GM18499 (cell line): Measurements from ENCODE around the gene TMPRSS3.
A peak's percentile ranks its signal among the peaks of the same experiment; 100 is the strongest.
"Not testable (repeated sequence)": the region's sequence is repeated elsewhere in the genome, so short reads cannot be mapped to it uniquely, and the experiment has no call there.

ENCODE experiments used
- ATAC-seq: cut with Tn5 transposase; IDR thresholded peaks from one replicate; pipeline ENCODE4 v1.9.1; 2021; ENCODE audit warnings: moderate number of reproducible peaks; ENCODE audit not compliant: insufficient read depth, unreplicated experiment

The TMPRSS3 gene

DNA sequence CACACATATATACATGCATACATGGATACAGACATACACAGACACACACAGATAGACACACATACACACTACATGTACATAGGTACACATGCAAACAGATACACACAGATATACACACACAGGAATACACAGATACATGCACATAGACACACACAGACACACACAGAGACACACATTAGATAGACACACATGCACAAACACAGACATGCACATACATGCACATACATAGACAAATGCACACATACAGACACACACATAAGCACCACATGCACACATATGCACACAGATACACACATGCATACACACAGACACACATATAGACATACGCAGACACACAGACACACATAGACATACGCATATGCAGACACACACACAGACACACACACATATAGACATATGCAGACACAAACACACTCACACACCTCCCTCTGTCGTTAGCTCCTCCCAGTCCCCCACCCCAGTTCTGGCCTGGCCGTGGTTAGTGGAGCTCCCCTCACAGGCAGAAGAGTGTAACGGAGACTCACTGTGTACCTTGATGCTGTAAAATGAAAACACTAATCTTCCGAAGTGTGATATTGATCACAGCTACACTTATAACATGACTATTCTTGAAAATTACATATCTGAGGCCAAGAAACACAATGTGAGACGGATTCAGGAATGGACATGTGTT is 15.5 kb upstream of the TMPRSS3 start:
- no peak for ATAC-seq

DNA sequence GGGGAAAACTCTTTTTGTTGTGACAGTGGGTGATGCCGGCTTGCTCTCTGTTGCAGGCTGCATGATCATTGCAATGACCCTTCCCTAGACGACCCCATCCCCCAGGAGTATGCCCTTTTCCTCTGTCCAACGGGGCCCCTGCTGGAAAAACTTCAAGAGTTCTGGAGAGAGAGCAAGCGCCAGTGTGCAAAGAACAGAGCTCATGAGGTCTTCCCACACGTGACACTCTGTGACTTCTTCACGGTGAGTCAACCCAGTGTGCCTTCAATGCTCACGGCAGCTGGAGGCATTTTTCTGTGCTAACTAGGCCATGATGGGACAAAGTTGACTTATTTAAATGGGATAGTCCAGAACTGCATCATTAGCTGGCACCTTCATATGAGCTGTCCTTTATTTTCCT is 13.5 kb upstream of the TMPRSS3 start:
- no peak for ATAC-seq

DNA sequence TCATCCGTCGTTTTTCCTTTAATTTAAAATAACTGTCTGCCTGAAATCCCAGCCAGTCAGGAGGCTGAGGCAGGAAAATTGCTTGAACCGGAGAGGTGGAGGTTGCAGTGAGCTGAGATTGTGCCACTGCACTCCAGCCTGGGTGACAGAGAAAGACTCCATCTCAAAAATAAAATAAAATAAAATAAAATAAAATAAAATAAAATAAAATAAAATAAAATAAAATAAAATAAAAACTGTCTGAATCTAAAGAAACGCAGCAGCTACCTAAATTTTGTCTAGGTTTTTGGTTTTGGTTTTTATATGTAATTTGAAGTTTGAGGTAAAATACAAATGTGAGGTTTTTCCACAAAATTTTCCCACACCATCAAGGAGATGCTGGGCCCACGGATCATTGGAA is 12.9 kb upstream of the TMPRSS3 start:
- ATAC-seq: not testable (repeated sequence)

DNA sequence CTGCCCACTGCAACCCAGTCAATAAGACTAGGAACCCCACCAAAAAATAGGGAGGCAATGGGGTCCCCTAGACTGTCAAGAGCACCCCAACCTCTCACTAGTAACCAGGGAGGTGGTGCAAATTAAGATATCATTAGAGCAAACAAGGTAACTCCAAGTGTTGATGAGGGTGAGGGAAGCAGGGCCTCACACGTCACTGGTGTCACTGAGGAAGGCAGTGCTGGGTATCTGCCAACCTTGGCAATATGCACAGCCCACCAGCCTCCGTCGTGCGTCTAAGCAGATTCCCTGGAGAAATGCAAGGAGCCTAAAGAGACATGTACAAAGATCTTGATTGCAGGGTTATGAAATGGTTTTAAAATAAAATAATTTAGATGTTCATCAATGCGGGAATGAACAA is 11.6 kb upstream of the TMPRSS3 start:
- ATAC-seq: no peak

DNA sequence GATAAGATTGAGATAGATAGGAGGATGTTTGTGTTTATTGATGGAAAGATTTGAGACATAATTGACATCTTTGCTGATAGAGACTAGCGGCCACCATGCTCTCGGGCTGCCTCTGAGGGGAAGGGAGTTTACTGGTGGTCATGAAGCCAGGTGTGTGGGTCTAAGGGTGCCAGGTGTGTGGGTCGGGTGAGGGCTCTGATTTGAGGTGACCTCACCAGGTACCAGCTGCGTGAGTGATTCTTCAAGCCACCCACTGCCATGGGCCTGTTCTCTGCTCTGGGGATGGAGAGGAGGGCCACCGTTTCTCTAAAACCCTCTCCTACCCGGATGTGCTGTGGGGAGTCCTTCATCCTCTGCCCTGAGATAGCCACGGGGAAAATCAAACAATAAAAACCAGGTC is 11.0 kb upstream of the TMPRSS3 start:
- ATAC-seq: no peak

DNA sequence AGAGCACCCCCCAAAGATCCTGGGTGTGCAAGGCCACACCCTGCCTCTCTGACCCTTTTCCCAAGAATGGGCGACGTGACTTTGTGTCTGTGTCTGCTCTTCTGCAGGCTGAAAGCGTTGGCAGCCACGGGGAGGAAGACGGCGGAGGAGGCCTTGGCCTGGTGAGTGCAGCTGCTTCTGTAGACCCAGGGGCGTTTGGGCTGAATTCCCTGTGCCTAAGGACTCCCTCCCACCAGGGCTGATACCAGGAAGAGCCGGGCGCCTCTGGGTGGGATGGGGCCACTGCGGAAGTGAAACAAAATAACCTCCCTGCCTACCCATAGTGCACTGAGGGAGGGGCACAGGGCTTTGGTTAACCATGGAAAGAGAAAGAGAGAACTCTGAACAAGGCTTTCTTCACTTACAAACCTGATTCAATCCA is 10.4 kb upstream of the TMPRSS3 start:
- ATAC-seq: no peak

DNA sequence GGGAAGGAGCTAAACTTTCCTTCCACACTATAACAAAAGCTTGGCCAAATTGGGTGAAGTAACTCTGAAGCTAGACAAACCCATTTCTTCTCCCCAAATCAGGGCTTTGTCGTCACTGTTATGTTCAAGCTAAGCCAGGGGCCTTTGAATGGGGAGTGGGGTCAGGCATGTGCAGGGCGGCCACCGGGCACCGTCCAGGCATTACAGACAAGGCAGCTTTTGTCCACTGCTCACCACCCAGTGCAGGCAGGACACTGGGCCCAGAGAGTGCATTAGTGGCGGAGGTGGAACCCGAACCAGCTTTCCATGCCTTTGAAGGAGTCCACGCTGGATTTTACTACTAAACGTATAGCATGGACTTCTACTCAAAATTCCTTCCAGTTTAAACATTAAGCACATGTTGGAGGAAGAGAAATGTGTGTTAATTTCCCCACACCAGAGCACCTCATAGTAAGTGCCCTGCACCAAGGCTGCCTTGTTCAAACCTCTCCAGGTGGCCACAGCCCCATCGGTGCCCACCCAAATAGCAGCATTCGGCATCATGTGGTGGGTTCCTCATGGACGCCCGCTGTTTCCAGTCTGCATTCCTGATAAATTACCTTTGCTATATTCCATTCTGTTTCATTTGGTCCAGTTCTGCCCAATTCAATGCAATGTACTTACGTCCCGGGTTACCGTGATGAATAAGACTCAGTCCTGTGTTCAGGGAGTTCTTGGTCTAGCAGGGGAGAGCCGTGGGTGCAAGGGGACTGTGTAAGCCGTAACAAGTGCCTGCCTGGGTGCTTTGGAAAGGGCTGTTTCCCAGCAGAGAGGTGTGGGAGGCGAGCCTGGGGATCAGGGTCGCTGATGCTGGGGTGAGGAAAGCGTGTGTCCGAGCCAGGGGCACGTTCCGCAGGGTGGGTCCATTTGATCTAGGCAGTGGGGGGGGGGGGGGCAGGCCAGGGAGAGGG is 9.5 kb upstream of the TMPRSS3 start:
- ATAC-seq: no peak

DNA sequence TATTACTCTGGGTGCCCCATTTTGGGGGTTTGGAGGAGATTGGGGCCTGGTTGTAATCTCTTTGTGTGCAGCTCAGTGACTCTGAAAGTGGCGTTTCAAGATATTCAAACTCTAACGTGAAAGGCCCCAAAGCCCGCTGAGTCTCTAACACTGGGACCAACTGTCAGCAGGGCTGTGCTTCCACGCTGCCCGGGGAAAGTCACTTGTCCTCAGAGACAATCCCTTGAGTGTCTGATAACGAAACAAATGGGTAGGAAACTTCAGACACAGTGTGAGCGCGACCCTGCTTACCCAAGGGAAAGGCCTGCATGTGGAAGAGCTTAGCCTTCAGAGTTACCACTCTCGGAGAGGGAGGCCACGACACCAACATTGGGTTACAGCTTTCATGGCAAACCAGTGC is 8.7 kb upstream of the TMPRSS3 start:
- ATAC-seq: no peak

DNA sequence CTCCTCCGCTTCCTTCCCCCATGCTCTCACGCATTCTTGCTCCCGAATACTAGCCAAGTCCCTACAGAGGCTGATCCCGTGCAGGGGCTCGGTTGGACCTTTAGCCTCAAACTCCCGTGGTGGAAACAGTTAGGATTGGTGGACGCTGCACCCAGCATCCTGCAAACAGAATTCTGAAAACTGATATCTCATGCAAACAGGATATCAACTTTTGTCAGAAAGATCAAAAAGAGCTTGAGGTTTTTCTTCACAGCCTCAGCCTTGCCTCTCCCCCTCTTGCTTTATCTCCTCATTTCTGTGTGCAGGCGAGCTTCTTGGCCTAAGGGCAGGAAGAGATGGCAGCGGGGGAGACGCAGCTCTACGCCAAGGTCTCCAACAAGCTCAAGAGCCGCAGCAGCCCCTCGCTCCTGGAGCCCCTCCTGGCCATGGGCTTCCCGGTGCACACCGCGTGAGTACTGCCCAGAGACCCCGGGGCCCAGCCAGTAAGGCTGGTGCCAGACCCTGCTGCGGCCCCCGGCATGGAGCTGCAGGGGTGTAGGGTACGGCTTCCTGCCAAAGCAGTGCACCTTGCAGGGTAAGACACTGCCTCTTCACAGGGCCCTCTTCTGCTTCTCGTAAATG is 7.9 kb upstream of the TMPRSS3 start, which contains the start of gene UBASH3A:
UBASH3A (plus strand) TSS at position 292 of the 621 bp plus-strand sequence; CDS start at position 336, 44 bp downstream.
- no peak for ATAC-seq

DNA sequence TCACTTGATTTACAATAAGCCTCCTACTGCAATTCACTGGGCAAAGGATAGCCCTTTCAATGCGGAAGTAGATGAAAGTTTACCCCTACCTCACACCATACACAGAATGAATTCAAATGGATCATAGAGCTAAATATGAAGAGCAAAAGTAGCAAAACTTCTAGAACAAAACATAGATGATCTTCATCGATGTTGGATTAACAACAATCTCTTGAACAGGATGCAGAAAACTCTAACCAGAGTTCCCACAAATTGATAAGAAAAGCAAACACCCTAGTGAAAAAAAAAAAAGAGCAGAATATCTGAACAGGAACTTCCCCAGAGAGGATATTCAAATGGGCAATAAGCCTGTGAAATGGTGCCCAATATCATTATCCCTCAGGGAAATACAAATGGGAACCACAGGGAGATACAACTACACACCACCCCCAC is 6.0 kb upstream of the TMPRSS3 start:
- no peak for ATAC-seq

DNA sequence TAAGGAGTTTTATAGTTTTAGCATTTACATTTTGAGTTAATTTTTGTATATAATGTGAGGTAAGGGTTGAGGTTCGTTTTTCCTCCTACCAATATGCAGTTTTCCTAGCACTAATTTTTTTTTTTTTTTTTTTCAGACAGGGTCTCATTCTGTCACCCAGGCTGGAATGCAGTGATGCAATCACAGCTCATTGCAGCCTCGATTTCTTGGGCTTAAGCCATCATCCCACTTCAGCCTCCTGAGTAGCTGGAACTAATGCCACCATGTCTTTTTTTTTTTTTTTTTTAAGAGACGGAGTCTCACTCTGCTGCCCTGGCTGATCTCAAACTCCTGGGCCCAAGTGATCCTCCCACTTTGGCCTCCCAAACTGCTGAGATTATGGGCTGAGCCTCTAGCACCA is 5.3 kb upstream of the TMPRSS3 start:
- no peak for ATAC-seq

DNA sequence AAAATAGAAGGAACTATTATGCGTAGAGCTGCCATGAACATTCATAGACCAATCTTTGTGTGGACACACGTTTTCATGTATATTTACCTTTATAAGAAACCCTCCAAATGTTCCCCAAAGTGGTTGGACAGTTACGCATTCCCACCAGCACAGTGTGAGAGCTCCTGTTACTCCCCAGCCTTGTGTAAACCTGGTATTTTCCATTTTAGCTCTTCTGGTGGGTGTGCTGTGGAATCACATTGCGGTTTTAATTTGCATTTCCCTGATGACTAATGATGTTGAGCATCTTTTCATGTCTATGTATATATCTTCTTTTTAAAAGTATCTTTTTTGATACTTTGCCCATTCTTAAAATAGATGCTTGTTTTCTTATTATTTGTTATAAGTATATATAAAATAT is 4.7 kb upstream of the TMPRSS3 start:
- ATAC-seq: no peak

DNA sequence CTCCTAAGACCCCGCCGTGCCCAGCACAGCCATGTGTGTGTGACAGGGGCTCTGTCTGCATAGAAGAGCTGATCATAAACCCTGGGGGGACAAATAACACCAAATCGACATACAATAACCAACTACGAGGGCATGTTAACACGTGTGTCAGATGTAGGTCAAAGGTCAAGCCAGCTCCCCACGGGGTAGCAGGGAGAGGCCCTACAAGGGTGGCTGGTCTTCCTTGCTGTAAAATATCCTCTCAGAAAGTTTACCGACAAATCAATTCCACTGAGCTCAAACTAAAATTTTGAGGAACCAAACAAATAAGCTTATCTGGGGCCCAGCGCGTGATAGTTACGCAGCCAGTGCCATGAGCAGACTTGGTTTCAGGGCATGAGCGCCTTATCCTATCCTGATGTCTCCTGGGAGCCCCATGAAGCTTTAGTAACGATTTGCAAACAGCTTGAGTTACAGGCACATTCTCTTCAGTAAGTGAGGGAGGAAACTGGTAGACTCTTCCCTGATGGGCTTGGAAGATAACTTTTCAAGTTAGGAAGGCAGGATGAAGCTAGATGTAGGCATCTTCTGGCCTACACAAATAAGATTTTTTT is 2.7 kb upstream of the TMPRSS3 start:
- ATAC-seq: no peak

DNA sequence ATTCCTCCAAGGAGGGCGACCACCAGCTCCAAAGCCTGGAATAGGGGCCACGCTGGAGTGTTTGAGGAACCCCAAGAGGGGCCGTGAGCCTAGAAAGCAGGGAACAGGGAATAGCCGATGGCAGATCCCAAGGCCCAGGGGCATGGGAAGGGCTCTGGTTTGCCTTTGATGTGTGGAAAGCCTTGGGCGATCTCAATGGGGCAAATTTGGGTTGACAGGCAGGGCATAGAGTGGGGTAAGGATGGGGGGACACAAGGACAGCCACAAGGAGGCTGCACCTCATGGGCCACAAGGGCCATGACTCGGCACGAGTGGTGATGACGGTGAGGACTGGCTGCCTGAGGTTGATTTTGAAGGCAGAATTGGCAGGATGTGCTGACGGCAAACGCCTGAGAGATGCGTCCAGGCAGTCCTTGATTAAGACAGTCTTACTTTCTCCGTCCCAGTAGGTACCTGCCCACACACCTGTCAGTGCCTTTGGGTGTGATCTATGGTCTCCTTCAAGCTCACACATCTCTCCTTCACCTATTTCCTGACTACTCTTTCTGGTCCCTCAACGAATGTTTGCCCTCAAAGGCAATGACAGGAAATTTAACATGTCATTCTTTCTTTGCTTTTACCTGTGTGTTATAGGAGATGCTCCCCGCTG is 2.0 kb upstream of the TMPRSS3 start:
- ATAC-seq: no peak

DNA sequence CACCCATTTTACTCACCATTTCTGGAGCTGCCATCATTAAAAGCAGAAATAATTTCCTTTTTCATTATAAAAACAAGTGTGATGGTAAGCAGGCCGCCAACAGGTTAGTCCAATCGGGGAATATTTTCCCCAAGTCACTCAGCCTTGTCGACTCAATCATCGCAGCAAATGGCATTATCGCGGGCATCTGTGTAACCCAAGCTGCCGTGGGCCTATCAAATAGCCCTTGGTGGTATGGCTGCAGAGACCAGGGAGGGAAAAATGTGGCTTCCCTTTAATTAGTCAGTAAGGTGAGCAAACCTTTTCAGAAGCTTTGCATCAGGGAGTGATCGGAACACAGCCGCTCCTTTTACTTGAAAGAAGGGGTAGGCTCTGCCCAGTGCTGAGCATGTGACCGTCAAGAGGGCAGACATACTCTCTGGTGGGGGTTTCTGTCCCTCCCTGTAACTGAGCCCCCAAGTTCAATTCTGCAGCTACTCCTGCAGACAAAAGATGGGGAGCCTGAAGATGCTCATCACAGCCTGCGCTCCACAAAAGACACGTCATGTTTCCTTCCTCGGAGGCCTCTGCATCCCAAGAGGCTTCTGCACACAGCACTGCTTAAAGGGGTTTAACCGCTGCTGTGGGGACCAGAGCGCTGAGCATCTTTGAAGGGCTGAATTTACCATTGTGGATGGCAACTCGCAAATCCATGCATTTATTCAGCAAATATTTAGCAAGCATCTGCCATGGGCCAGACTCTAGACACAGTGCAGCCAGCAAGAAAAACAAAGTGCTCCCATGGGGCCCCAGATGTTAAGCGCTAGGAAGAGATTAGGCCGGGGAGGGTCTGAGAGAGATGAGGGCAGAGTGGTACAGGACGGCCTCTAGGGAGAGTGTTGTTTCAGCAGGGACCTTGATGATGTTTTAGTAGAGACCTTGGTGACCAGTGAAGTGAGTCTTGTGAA is 1.2 kb upstream of the TMPRSS3 start:
- no peak for ATAC-seq

DNA sequence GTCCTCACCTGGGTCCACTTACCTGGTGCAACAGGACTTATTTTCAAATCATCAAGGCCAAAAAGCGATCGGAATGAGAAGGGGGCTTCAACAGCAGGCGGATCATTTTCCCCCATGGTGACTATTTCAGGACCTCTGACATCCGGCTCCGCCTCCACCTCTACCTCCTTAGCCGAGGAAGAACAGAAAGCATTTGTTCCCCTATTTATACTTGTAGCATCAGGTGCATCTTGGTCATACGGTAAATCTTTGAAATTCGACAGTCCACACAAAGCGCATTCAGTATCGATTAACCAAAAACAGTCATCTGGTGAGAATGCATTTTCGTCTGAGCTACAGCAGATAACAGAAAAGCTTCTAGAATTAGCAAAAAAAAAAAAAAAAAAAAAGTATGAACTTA is 550 bp downstream of the TMPRSS3 start:
- ATAC-seq: no peak

DNA sequence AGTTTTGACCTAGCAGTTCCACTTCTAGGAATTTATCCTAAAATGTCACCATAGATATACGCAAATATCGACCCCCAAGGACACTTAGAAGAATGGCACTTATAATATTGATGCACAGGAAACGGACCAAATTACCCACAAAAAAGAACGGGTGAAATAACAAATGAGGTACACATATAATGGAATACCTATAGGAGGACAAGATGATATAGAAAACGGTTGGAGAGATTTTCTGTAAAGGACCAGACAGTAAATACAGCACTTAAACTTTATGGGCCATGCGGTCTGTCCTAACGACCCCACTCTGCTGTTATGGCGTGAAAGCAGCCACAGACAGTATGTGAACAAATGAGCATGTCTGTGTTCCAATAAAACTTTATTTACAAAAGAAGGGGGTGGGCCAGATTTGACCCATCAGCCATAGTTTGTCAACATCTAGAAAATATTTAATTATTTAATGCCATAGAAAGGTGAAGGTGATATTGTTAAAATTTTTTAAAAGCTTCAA is 2.4 kb downstream of the TMPRSS3 start:
- ATAC-seq: no peak

DNA sequence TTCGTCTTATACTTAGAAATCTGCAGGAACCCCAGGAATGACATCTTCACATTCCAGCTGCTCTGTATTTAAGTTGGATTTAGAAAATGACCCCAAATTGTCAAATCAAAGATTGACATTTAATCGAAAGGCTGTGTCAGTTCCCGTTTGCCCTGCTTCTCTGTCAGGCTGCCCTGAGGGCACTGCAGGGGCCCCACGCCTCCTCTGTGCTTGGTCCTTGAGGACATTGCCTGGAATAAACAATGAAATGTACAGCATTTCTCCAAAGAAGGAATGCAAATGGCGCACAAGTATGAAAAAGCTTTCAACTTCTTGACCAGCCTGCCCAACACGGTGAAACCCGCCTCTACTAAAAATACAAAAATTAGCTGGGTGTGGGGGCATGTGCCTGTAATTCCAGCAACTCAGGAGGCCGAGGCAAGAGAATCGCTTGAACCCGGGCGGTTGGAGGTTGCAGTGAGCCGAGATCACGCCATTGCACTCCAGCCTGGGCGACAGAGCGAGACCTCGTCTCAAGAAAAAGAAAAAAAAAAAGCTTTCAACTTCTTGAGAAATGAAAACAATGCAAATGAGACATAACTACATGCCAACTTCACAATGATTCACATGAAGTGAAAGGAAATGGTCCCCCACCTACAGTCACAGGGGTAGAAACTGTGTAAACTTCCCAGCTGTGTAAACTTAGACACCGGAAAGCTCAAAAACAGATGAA is 3.0 kb downstream of the TMPRSS3 start:
- ATAC-seq: peak; percentile 71
